Esophagus (tissue), 2 donors: Measurements from ENCODE around the gene BCL2A1. TPM values are rescaled to one million over a fixed set of nuclear protein-coding genes. Genes with fewer than 3 reads are reported as not detected.
"Not testable (repeated sequence)": the region's sequence is repeated elsewhere in the genome, so short reads cannot be mapped to it uniquely, and the experiment has no call there.

Experiments
- H3K27ac ChIP-seq, 2 donors: one replicate each; pipeline ENCODE4 v1.5.1; 2013; ENCODE audit warnings: low read depth in 2 of 2, mild to moderate bottlenecking in 2 of 2, inconsistent platforms in 1 of 2, low read length in 1 of 2, moderate library complexity in 1 of 2
- H3K27me3 ChIP-seq, 2 donors: one replicate each; pipeline ENCODE4 v1.6.1; 2013; ENCODE audit warnings: low read length in 2 of 2, control low read depth in 1 of 2, mild to moderate bottlenecking in 1 of 2; ENCODE audit not compliant: insufficient read depth in 2 of 2, control insufficient read depth in 1 of 2
- H3K36me3 ChIP-seq, 2 donors: one replicate each; pipeline ENCODE4 v1.6.1; 2013; ENCODE audit warnings: low read length in 1 of 2; ENCODE audit not compliant: control insufficient read depth in 2 of 2, insufficient read depth in 2 of 2
- H3K4me1 ChIP-seq, 2 donors: one replicate each; pipeline ENCODE4 v1.6.1; 2013; ENCODE audit warnings: low read length in 1 of 2; ENCODE audit not compliant: control insufficient read depth in 2 of 2, insufficient read depth in 2 of 2
- H3K4me3 ChIP-seq, 2 donors: one replicate each; pipeline ENCODE4 v1.5.1; 2013; ENCODE audit warnings: low read length in 2 of 2, mild to moderate bottlenecking in 2 of 2, low read depth in 1 of 2, moderate library complexity in 1 of 2
- H3K9me3 ChIP-seq, 2 donors: one replicate each; pipeline ENCODE4 v1.6.1; 2013; ENCODE audit warnings: mild to moderate bottlenecking in 2 of 2, low read depth in 1 of 2, low read length in 1 of 2, moderate library complexity in 1 of 2; ENCODE audit not compliant: control insufficient read depth in 2 of 2, insufficient read depth in 1 of 2
- WGBS, 2 donors: extraction: QIAGEN DNeasy Blood & Tissue Kit; methylation state at CpG; one replicate each; pipeline ENCODE4 v1.1.7; 2013; 5-methylcytosine and 5-hydroxymethylcytosine counted together
- polyA plus RNA-seq, 2 donors: library from polyadenylated mRNA; stranded (reverse); fragments of 200-250 nt; gene quantifications; one replicate each; pipeline ENCODE4 v1.2.3, GENCODE V29; 2013
- donor health status: healthy with polysubstance abuse.
- donor health status: Bipolar disorder and iron deficiency.

Gene BCL2A1
- polyA plus RNA-seq, 2 donors, result 0.89 to 1.6 TPM

- Histone ChIP-seq H3K4me1 (no peaks in the 10 kb centered on the region), H3K36me3 (no peaks in the 10 kb centered on the region), H3K27me3 (no peaks in the 10 kb centered on the region), H3K27ac (no peak overlapping the region), H3K9me3 (no peaks in the 10 kb centered on the region), H3K4me3 (no peak overlapping the region)
- 54 to 63% methylated on average over 3 of the region's 3 CpGs for WGBS, 2 donors
These were observed 22.2 kb downstream of the BCL2A1 start for GRCh38 chr15:79948761-79949160.

GRCh38 chr15:79948095-79948695 lies 22.8 kb downstream of the BCL2A1 start:
- H3K4me1 ChIP-seq, result no peaks in the 10 kb centered on the region
- H3K4me3 ChIP-seq, result no peak overlapping the region
- no peak overlapping the region for H3K27ac ChIP-seq
- no peaks in the 10 kb centered on the region for H3K9me3 ChIP-seq
- 76 to 81% methylated on average over 10 of the region's 10 CpGs for WGBS, 2 donors
- no peaks in the 10 kb centered on the region for H3K27me3 ChIP-seq
- no peaks in the 10 kb centered on the region for H3K36me3 ChIP-seq

GRCh38 chr15:79947009-79947408 lies 24.0 kb downstream of the BCL2A1 start:
- no peaks in the 10 kb centered on the region for H3K36me3 ChIP-seq
- no peak overlapping the region for H3K27ac ChIP-seq
- H3K9me3 ChIP-seq, result no peaks in the 10 kb centered on the region
- no peaks in the 10 kb centered on the region for H3K4me1 ChIP-seq
- no peak overlapping the region for H3K4me3 ChIP-seq
- H3K27me3 ChIP-seq, result no peaks in the 10 kb centered on the region

- Histone ChIP-seq H3K4me3 (no peak overlapping the region), H3K27me3 (no peaks in the 10 kb centered on the region), H3K27ac (no peak overlapping the region), H3K4me1 (no peaks in the 10 kb centered on the region), H3K9me3 (no peaks in the 10 kb centered on the region), H3K36me3 (no peaks in the 10 kb centered on the region)
- WGBS, 2 donors, result 82 to 85% methylated on average over 7 of the region's 7 CpGs
These were observed 26.4 kb downstream of the BCL2A1 start for GRCh38 chr15:79944622-79945021.

GRCh38 chr15:79943820-79944219 lies 27.2 kb downstream of the BCL2A1 start:
- H3K36me3 ChIP-seq, result no peaks in the 10 kb centered on the region
- H3K27me3 ChIP-seq, result no peaks in the 10 kb centered on the region
- no peaks in the 10 kb centered on the region for H3K9me3 ChIP-seq
- H3K27ac ChIP-seq, result no peak overlapping the region
- H3K4me1 ChIP-seq, result no peaks in the 10 kb centered on the region
- WGBS, 2 donors, result 30 to 62% methylated on average over 1 of the region's 1 CpG
- H3K4me3 ChIP-seq, result no peak overlapping the region

GRCh38 chr15:79942741-79943481 lies 28.1 kb downstream of the BCL2A1 start:
- no peaks in the 10 kb centered on the region for H3K36me3 ChIP-seq
- no peaks in the 10 kb centered on the region for H3K4me1 ChIP-seq
- H3K4me3 ChIP-seq, result no peak overlapping the region
- WGBS, 2 donors, result 79 to 84% methylated on average over 7 of the region's 7 CpGs
- no peaks in the 10 kb centered on the region for H3K27me3 ChIP-seq
- H3K9me3 ChIP-seq, result no peaks in the 10 kb centered on the region
- H3K27ac ChIP-seq, result no peak overlapping the region

GRCh38 chr15:79939399-79939798 lies 31.6 kb downstream of the BCL2A1 start:
- 90 to 93% methylated on average over 4 of the region's 4 CpGs for WGBS, 2 donors
- H3K27me3 ChIP-seq, result no peaks in the 10 kb centered on the region
- H3K4me3 ChIP-seq, result no peak overlapping the region
- no peaks in the 10 kb centered on the region for H3K36me3 ChIP-seq
- H3K27ac ChIP-seq, result no peak overlapping the region
- no peaks in the 10 kb centered on the region for H3K9me3 ChIP-seq
- no peaks in the 10 kb centered on the region for H3K4me1 ChIP-seq

GRCh38 chr15:79938143-79938542 lies 32.9 kb downstream of the BCL2A1 start:
- Histone ChIP-seq H3K27me3 (no peaks in the 10 kb centered on the region), H3K27ac (no peak overlapping the region), H3K4me1 (no peaks in the 10 kb centered on the region), H3K4me3 (no peak overlapping the region), H3K36me3 (no peaks in the 10 kb centered on the region), H3K9me3 (no peaks in the 10 kb centered on the region)
- 48 to 77% methylated on average over 1 of the region's 1 CpG for WGBS, 2 donors

GRCh38 chr15:79935556-79936201 lies 35.3 kb downstream of the BCL2A1 start:
- not testable (repeated sequence) for H3K27me3 ChIP-seq, H3K4me1 ChIP-seq, H3K9me3 ChIP-seq, H3K4me3 ChIP-seq, H3K27ac ChIP-seq, H3K36me3 ChIP-seq
- WGBS, 2 donors, result 56 to 58% methylated on average over 7 of the region's 7 CpGs

GRCh38 chr15:79933231-79933630 lies 37.8 kb downstream of the BCL2A1 start:
- WGBS, 2 donors, result 53 to 64% methylated on average over 3 of the region's 3 CpGs
- Histone ChIP-seq H3K27ac (no peak overlapping the region), H3K4me3 (no peak overlapping the region), H3K27me3 (no peaks in the 10 kb centered on the region), H3K36me3 (no peaks in the 10 kb centered on the region), H3K9me3 (no peaks in the 10 kb centered on the region), H3K4me1 (no peaks in the 10 kb centered on the region)
